ENCODE measurements around the gene RXFP1. TPM values are rescaled to one million over a fixed set of nuclear protein-coding genes. Genes with fewer than 3 reads are reported as not detected.

RXFP1 gene
- total RNA-seq, 3 donors from 2014 or later (not counting 1 experiment from before 2014, with no cell fraction given): not detected

GRCh38 chr4:158519226-158519625 lies 2.5 kb upstream of the RXFP1 start:
- Mint-ChIP-seq H3K36me3 (no peaks in the 10 kb centered on the region), H3K4me3 (no peak overlapping the region), H3K4me1 (no peaks in the 10 kb centered on the region), H3K27ac (no peak overlapping the region), H3K9me3 (peaks cover 0 to 2% of the 10 kb centered on the region in 2 donors), H3K27me3 (ENCODE audit: low read depth in 2 of 2) (no peaks in the 10 kb centered on the region)
- 87% methylated on average over 7 of the region's 7 CpGs for WGBS (ENCODE audit: insufficient coverage)
- no peaks in the 10 kb centered on the region for H3K27me3 ChIP-seq (ENCODE audit: control insufficient read depth, insufficient read depth, low read length)
- no peak overlapping the region for H3K4me3 ChIP-seq (ENCODE audit: low read length)
- H3K36me3 ChIP-seq (ENCODE audit: control insufficient read depth, insufficient read depth, low read length): no peaks in the 10 kb centered on the region
- ATAC-seq (no peak), DNase-seq (no peak)
- TF ChIP-seq, protein P1, sequence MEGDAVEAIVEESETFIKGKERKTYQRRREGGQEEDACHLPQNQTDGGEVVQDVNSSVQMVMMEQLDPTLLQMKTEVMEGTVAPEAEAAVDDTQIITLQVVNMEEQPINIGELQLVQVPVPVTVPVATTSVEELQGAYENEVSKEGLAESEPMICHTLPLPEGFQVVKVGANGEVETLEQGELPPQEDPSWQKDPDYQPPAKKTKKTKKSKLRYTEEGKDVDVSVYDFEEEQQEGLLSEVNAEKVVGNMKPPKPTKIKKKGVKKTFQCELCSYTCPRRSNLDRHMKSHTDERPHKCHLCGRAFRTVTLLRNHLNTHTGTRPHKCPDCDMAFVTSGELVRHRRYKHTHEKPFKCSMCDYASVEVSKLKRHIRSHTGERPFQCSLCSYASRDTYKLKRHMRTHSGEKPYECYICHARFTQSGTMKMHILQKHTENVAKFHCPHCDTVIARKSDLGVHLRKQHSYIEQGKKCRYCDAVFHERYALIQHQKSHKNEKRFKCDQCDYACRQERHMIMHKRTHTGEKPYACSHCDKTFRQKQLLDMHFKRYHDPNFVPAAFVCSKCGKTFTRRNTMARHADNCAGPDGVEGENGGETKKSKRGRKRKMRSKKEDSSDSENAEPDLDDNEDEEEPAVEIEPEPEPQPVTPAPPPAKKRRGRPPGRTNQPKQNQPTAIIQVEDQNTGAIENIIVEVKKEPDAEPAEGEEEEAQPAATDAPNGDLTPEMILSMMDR (IDR thresholded peaks at IDR 0.05): no peak
- no peak overlapping the region for H3K27ac ChIP-seq (ENCODE audit: low read length)
- H3K4me1 ChIP-seq (ENCODE audit: control insufficient read depth, insufficient read depth, low read length): no peaks in the 10 kb centered on the region
- intact Hi-C loops (cut with micrococcal nuclease): no loop called here
- no peaks in the 10 kb centered on the region for H3K9me3 ChIP-seq (ENCODE audit: control insufficient read depth, insufficient read depth, low read length)

DNA sequence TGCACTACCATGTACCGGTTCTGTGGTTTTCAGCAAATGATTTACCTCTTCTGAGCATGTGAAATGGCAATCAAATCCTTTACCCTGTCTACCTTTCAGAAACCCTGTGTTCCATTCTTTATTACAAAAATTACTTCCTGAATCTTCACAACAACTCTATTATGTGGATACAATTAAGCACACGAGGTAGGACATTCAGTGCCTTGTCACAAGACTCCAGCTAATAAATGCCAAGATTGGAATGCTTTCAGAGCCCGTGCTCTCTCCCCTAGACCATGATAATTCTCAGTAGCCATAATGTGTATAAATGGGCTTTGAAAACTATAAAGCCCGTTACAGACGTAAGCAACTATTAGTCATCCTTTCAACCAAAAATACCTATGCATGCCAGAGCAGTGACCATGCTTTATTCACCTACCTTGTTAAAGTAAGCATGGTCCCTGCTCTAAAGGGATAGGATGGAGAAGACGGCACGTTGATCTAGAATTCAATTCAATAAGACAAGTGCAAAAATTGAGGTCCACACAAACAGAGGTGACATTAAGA lies 2.4 kb downstream of the RXFP1 start:
- no peaks in the 10 kb centered on the region for H3K4me1 ChIP-seq (ENCODE audit: control insufficient read depth, insufficient read depth, low read length)
- H3K27me3 Mint-ChIP-seq (ENCODE audit: low read depth in 2 of 2): no peaks in the 10 kb centered on the region
- intact Hi-C loops (cut with micrococcal nuclease): no loop called here
- H3K4me3 Mint-ChIP-seq: no peak overlapping the region
- no peaks in the 10 kb centered on the region for H3K36me3 ChIP-seq (ENCODE audit: control insufficient read depth, insufficient read depth, low read length)
- TF ChIP-seq, protein P1 (IDR thresholded peaks at IDR 0.05): no peak
- DNase-seq: no peak
- no peak overlapping the region for H3K27ac ChIP-seq (ENCODE audit: low read length)
- H3K27ac Mint-ChIP-seq: no peak overlapping the region
- H3K36me3 Mint-ChIP-seq: no peaks in the 10 kb centered on the region
- no peaks in the 10 kb centered on the region for H3K4me1 Mint-ChIP-seq
- no peaks in the 10 kb centered on the region for H3K9me3 ChIP-seq (ENCODE audit: control insufficient read depth, insufficient read depth, low read length)
- peaks cover 0 to 4% of the 10 kb centered on the region in 2 donors for H3K9me3 Mint-ChIP-seq
- ATAC-seq: no peak
- H3K4me3 ChIP-seq (ENCODE audit: low read length): no peak overlapping the region
- 87% methylated on average over 5 of the region's 7 CpGs for WGBS (ENCODE audit: insufficient coverage)
- no peaks in the 10 kb centered on the region for H3K27me3 ChIP-seq (ENCODE audit: control insufficient read depth, insufficient read depth, low read length)

DNA sequence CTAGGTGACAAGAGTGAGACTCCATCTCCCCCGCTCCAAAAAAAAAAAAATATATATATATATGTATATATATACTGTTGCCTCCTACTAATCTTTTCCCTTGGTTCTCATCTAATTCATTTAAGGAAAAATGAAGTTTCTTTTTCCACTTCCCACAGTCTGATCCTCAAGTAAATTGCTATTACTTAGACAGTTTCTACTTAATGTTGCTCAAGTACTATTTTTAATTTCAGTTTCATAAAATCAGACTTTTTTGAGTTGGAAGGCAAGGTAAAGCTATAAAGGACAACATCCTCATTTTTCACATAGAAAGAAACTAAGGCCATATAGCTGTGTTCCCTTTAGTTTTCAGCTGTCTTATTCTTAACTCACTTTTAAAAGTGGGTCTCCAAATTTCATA lies 5.8 kb downstream of the RXFP1 start:
- DNase-seq: no peak
- intact Hi-C loops (cut with micrococcal nuclease): no loop called here

More for the DNA sequence above, 5.8 kb downstream of the RXFP1 start:
- no peaks in the 10 kb centered on the region for H3K9me3 ChIP-seq (ENCODE audit: control insufficient read depth, insufficient read depth, low read length)
- peaks cover 0 to 2% of the 10 kb centered on the region in 2 donors for H3K9me3 Mint-ChIP-seq
- no peaks in the 10 kb centered on the region for H3K36me3 ChIP-seq (ENCODE audit: control insufficient read depth, insufficient read depth, low read length)
- H3K27me3 ChIP-seq (ENCODE audit: control insufficient read depth, insufficient read depth, low read length): no peaks in the 10 kb centered on the region
- TF ChIP-seq, protein P1 (IDR thresholded peaks at IDR 0.05): no peak
- H3K4me1 Mint-ChIP-seq: no peaks in the 10 kb centered on the region
- no peak for ATAC-seq
- no peaks in the 10 kb centered on the region for H3K4me1 ChIP-seq (ENCODE audit: control insufficient read depth, insufficient read depth, low read length)
- WGBS (ENCODE audit: insufficient coverage): no CpG with 5 or more reads among the region's 1 CpG
- H3K27ac ChIP-seq (ENCODE audit: low read length): no peak overlapping the region
- no peaks in the 10 kb centered on the region for H3K36me3 Mint-ChIP-seq
- no peak overlapping the region for H3K4me3 ChIP-seq (ENCODE audit: low read length)
- no peaks in the 10 kb centered on the region for H3K27me3 Mint-ChIP-seq (ENCODE audit: low read depth in 2 of 2)
- H3K4me3 Mint-ChIP-seq: no peak overlapping the region
- no peak overlapping the region for H3K27ac Mint-ChIP-seq
